WTC11 (cell line): ENCODE data around the gene GPC6. TPM values are rescaled to one million over a fixed set of nuclear protein-coding genes. Genes with fewer than 3 reads are reported as not detected.

Experiments used
- ATAC-seq: fragments of 200-7000 bp; cut with Tn5 transposase; 2 replicates; pipeline ENCODE4 v1.10.0; 2021; ENCODE audit warnings: mild to moderate bottlenecking, moderate library complexity
- CTCF ChIA-PET: fragments of 300-600 bp; sonication (Branson Sonifier 250); formaldehyde crosslinking; loops from one replicate; lab custom pipeline; 2021; ENCODE audit warnings: antibody characterized with exemption; lab: Charles Lee
- POLR2A ChIA-PET: fragments of 350-600 bp; sonication (Branson Sonifier 250); formaldehyde crosslinking; loops from one replicate; lab custom pipeline; 2021; ENCODE audit warnings: antibody characterized with exemption; lab: Charles Lee
- DNase-seq: peaks from one replicate; pipeline ENCODE4 v3.0.0; 2021; ENCODE audit warnings: low spot score
- H3K27ac Mint-ChIP-seq: 2 replicates; pipeline ENCODE4 v1.8.0; 2021; ENCODE audit warnings: mixed read lengths
- H3K27me3 Mint-ChIP-seq: 2 replicates; pipeline ENCODE4 v1.8.0; 2021; ENCODE audit warnings: low read depth, mild to moderate bottlenecking, moderate library complexity, mixed read lengths
- H3K36me3 Mint-ChIP-seq: 2 replicates; pipeline ENCODE4 v1.8.0; 2021; ENCODE audit warnings: mixed read lengths
- H3K4me1 Mint-ChIP-seq: 2 replicates; pipeline ENCODE4 v1.8.0; 2022; ENCODE audit warnings: mixed read lengths
- H3K4me3 Mint-ChIP-seq: 2 replicates; pipeline ENCODE4 v1.8.0; 2021; ENCODE audit warnings: mild to moderate bottlenecking, moderate library complexity, mixed read lengths
- H3K9me3 Mint-ChIP-seq: 2 replicates; pipeline ENCODE4 v1.8.0; 2021; ENCODE audit warnings: mixed read lengths
- AR ChIP-seq: fragments of 250-450 bp; sonication (Bioruptor Pico); IDR thresholded peaks from 2 replicates; pipeline ENCODE4 v1.9.0; 2021; ENCODE audit warnings: mild to moderate bottlenecking
- ATF6 ChIP-seq: sonication (generic); formaldehyde crosslinking; IDR thresholded peaks from 2 replicates; pipeline ENCODE4 v1.8.1; 2023; ENCODE audit warnings: mild to moderate bottlenecking, missing genetic modification reagents
- CREM ChIP-seq: sonication (generic); formaldehyde crosslinking; IDR thresholded peaks from 2 replicates; pipeline ENCODE4 v1.8.1; 2022; ENCODE audit warnings: mild to moderate bottlenecking, missing genetic modification reagents, moderate library complexity
- CTCF ChIP-seq: fragments of 200-600 bp; IDR thresholded peaks from 2 replicates; pipeline ENCODE4 v1.8.0; 2022; ENCODE audit warnings: antibody characterized with exemption
- ESRRA ChIP-seq: sonication (generic); formaldehyde crosslinking; IDR thresholded peaks from 2 replicates; pipeline ENCODE4 v1.8.1; 2022; ENCODE audit warnings: mild to moderate bottlenecking, missing genetic modification reagents, borderline replicate concordance
- GABPB1 ChIP-seq: sonication (generic); formaldehyde crosslinking; IDR thresholded peaks from 2 replicates; pipeline ENCODE4 v1.8.1; 2023; ENCODE audit warnings: mild to moderate bottlenecking, missing genetic modification reagents
- KAT7 ChIP-seq: sonication (generic); formaldehyde crosslinking; IDR thresholded peaks from 2 replicates; pipeline ENCODE4 v1.8.1; 2023; ENCODE audit warnings: missing genetic modification reagents, mild to moderate bottlenecking, borderline replicate concordance
- PRRX2 ChIP-seq: fragments of 250-450 bp; sonication (Bioruptor Pico); IDR thresholded peaks from 2 replicates; pipeline ENCODE4 v1.8.0; 2021; ENCODE audit warnings: mild to moderate bottlenecking
- STAT6 ChIP-seq: sonication (generic); formaldehyde crosslinking; conservative IDR thresholded peaks from 2 replicates; pipeline ENCODE4 v1.8.1; 2023; ENCODE audit warnings: mild to moderate bottlenecking, low read depth, missing genetic modification reagents, moderate library complexity
- TEAD1 ChIP-seq: sonication (generic); formaldehyde crosslinking; IDR thresholded peaks from 2 replicates; pipeline ENCODE4 v1.8.0; 2022; ENCODE audit warnings: mild to moderate bottlenecking, missing genetic modification reagents
- ZBTB21 ChIP-seq: sonication (generic); formaldehyde crosslinking; IDR thresholded peaks from 2 replicates; pipeline ENCODE4 v1.8.1; 2023; ENCODE audit warnings: mild to moderate bottlenecking, missing genetic modification reagents, borderline replicate concordance
- ZNF121 ChIP-seq: sonication (generic); formaldehyde crosslinking; IDR thresholded peaks from 2 replicates; pipeline ENCODE4 v1.8.0; 2023; ENCODE audit warnings: missing genetic modification reagents
- ZNF263 ChIP-seq: sonication (generic); formaldehyde crosslinking; IDR thresholded peaks from 2 replicates; pipeline ENCODE4 v1.8.1; 2022; ENCODE audit warnings: low read depth, mild to moderate bottlenecking, moderate library complexity, missing genetic modification reagents
- ZNF416 ChIP-seq: fragments of 250-450 bp; sonication (Bioruptor Pico); IDR thresholded peaks from 2 replicates; pipeline ENCODE4 v1.9.0; 2021; ENCODE audit warnings: mild to moderate bottlenecking, inconsistent platforms
- ZNF512 ChIP-seq: sonication (generic); formaldehyde crosslinking; IDR thresholded peaks from 2 replicates; pipeline ENCODE4 v1.8.1; 2022; ENCODE audit warnings: missing genetic modification reagents, borderline replicate concordance
- total RNA-seq: library from RNA; stranded (reverse); gene quantifications from 3 replicates; pipeline ENCODE4 v1.2.3, GENCODE V29; 2021
- TF ChIP-seq, protein P1 (sequence below): sonication (generic); formaldehyde crosslinking; IDR thresholded peaks from 2 replicates; pipeline ENCODE4 v1.8.1; 2022; ENCODE audit warnings: mild to moderate bottlenecking, moderate library complexity, missing genetic modification reagents
- TF ChIP-seq, protein P2 (sequence below): fragments of 250-450 bp; sonication (Bioruptor Pico); IDR thresholded peaks from 2 replicates; pipeline ENCODE4 v1.9.0; 2021; ENCODE audit warnings: mild to moderate bottlenecking, borderline replicate concordance
- TF ChIP-seq, protein P3 (sequence below): fragments of 250-450 bp; sonication (Bioruptor Pico); conservative IDR thresholded peaks from 2 replicates; pipeline ENCODE4 v1.9.0; 2021; ENCODE audit warnings: mild to moderate bottlenecking
- TF ChIP-seq, protein P4 (sequence below): sonication (generic); formaldehyde crosslinking; conservative IDR thresholded peaks from 2 replicates; pipeline ENCODE4 v1.8.1; 2022; ENCODE audit warnings: mild to moderate bottlenecking, missing genetic modification reagents

The GPC6 gene
- total RNA-seq, 1 experiment from 2014 or later: 19.5 TPM

DNA sequence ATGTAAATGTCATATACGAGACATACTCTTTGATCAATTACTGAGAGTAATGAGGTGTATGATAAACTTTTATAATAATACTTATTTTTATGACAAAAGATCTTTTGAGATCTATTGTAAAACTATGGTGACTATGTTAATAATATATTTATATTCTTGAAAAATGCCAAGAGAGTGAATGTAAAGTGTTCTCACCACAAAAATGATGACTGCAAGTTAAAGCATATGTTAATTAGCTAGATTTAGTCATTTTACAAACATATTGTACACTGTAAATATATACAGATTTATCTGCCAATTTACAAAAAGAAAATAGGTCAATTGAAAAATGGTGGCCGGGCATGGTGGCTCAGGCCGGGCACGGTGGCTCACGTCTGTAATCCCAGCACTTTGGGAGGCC lies 81.0 kb downstream of the GPC6 start:
- Mint-ChIP-seq H3K4me3 (no peak overlapping the region), H3K4me1 (peaks cover 32% of the 10 kb centered on the region), H3K27ac (no peak overlapping the region), H3K36me3 (no peaks in the 10 kb centered on the region), H3K9me3 (no peaks in the 10 kb centered on the region), H3K27me3 (no peaks in the 10 kb centered on the region)
- ATAC-seq (no peak), DNase-seq (no peak)
- ChIA-PET CTCF (no interaction called here), POLR2A (no interaction called here)
- no peak for TF ChIP-seq ZBTB21
- TF ChIP-seq, protein P1, sequence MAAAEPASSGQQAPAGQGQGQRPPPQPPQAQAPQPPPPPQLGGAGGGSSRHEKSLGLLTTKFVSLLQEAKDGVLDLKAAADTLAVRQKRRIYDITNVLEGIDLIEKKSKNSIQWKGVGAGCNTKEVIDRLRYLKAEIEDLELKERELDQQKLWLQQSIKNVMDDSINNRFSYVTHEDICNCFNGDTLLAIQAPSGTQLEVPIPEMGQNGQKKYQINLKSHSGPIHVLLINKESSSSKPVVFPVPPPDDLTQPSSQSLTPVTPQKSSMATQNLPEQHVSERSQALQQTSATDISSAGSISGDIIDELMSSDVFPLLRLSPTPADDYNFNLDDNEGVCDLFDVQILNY: no peak
- no peak for TF ChIP-seq CTCF
- TF ChIP-seq ZNF121 (CRISPR knock-in tag): no peak
- TF ChIP-seq, protein P2, sequence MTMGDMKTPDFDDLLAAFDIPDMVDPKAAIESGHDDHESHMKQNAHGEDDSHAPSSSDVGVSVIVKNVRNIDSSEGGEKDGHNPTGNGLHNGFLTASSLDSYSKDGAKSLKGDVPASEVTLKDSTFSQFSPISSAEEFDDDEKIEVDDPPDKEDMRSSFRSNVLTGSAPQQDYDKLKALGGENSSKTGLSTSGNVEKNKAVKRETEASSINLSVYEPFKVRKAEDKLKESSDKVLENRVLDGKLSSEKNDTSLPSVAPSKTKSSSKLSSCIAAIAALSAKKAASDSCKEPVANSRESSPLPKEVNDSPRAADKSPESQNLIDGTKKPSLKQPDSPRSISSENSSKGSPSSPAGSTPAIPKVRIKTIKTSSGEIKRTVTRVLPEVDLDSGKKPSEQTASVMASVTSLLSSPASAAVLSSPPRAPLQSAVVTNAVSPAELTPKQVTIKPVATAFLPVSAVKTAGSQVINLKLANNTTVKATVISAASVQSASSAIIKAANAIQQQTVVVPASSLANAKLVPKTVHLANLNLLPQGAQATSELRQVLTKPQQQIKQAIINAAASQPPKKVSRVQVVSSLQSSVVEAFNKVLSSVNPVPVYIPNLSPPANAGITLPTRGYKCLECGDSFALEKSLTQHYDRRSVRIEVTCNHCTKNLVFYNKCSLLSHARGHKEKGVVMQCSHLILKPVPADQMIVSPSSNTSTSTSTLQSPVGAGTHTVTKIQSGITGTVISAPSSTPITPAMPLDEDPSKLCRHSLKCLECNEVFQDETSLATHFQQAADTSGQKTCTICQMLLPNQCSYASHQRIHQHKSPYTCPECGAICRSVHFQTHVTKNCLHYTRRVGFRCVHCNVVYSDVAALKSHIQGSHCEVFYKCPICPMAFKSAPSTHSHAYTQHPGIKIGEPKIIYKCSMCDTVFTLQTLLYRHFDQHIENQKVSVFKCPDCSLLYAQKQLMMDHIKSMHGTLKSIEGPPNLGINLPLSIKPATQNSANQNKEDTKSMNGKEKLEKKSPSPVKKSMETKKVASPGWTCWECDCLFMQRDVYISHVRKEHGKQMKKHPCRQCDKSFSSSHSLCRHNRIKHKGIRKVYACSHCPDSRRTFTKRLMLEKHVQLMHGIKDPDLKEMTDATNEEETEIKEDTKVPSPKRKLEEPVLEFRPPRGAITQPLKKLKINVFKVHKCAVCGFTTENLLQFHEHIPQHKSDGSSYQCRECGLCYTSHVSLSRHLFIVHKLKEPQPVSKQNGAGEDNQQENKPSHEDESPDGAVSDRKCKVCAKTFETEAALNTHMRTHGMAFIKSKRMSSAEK (CRISPR knock-in tag): no peak
- TF ChIP-seq, protein P3, sequence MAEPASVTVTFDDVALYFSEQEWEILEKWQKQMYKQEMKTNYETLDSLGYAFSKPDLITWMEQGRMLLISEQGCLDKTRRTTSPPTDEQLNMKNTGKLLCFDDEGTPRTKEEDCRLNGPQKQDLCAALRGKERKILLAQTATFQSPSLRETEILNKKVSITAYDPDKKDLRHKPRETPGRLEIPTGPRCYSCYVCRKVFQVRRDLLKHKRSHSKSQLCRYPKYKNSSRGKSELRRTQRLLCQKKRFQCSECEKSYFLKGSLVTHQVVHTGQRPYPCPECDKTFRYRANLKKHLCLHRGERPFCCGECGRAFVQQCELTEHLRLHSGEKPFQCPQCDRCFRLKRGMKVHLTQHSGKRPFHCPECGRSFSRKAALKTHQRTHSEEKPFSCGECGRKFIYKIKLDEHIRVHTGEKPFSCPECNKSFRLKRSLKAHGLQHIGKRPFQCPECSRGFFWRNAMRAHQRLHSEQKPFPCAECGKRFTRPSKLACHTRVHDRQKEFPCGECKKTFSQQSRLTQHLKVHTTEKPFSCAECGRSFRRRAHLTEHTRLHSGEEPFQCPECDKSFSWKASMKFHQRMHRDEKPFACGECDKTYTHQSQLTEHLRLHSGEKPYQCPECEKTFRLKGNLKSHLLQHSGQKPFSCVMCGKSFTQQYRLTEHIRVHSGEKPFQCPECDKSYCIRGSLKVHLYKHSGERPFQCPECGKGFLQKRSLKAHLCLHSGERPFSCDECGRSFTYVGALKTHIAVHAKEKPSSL: no peak
- TF ChIP-seq KAT7 (CRISPR knock-in tag): no peak
- no peak for TF ChIP-seq CREM (CRISPR knock-in tag)
- TF ChIP-seq AR (CRISPR knock-in tag): no peak
- no peak for TF ChIP-seq ATF6 (CRISPR knock-in tag)
- no peak for TF ChIP-seq ZNF512
- no peak for TF ChIP-seq TEAD1 (CRISPR knock-in tag)
- no peak for TF ChIP-seq STAT6 (CRISPR knock-in tag)
- TF ChIP-seq GABPB1 (CRISPR knock-in tag): no peak
- TF ChIP-seq ZNF263 (CRISPR knock-in tag): no peak
- TF ChIP-seq PRRX2: no peak
- TF ChIP-seq, protein P4, sequence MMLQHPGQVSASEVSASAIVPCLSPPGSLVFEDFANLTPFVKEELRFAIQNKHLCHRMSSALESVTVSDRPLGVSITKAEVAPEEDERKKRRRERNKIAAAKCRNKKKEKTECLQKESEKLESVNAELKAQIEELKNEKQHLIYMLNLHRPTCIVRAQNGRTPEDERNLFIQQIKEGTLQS (CRISPR knock-in tag): no peak
- TF ChIP-seq ESRRA (CRISPR knock-in tag): no peak
- TF ChIP-seq ZNF416 (CRISPR knock-in tag): no peak
